ENCODE measurements around the gene TPO. TPM values are rescaled to one million over a fixed set of nuclear protein-coding genes. Genes with fewer than 3 reads are reported as not detected.

TPO gene
- total RNA-seq, 1 experiment from 2014 or later, result not detected

DNA sequence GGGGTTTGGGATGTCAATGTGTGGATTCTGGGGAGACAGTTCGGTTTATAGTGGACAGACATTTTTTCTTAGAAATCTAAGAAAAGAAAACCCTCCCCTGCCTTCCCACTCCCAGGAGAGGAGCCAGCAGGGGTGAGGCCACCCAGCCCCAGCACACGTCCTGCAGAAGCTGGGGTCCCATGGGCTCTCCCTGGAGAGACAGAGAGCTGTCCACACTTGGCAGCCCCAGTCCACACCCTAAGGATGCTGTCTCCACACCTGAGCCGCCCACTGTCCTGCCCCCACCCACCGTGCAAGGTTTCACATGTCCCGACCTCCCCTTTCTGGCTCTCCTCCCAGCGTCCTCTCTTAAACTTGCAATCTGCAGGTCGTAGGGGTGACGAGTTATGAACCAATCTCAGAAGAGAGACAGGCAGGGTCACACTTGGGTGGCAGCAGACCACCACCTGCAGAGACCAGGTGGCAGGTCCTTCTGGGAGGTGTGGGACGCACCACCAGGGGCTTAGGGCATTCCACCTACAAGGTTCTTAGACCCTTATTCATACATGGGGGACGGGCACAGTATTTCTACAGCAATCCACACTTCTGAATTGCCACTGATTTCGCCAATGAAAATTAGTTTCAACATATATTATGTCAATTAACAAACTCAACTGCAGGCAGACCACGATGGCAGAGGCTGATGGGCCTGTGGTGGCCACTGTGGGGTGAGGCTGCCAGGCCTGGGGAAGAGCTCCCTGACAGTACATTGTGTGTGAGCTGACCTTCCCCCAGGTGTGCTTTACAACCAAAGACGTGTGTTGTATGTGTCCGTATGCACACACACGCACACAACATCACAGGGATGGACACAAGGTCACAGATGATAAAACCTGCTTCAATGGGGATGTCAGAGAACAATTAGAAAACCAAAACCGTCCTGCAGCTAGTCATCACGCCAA is 158.5 kb downstream of the TPO start:
- H2BK5ac ChIP-seq (ENCODE audit: insufficient read length, low read length), result no peak overlapping the region
- H3K4ac ChIP-seq (ENCODE audit: low read depth, low read length), result no peak overlapping the region
- H2BK20ac ChIP-seq (ENCODE audit: low read depth, low read length, poor library complexity, severe bottlenecking), result no peak overlapping the region
- H3K4me1 ChIP-seq (ENCODE audit: insufficient read depth, low read length), result no peaks in the 10 kb centered on the region
- H3K4me1 Mint-ChIP-seq, result 0 out of 4 replicates have a peak, but pooled peaks cover 0 to 6% of the 10 kb centered on the region in 2 experiments
- H4K5ac ChIP-seq (ENCODE audit: insufficient read length, low read depth, low read length), result no peak overlapping the region
- H3K79me1 ChIP-seq (ENCODE audit: insufficient read depth, low read depth, low read length, poor library complexity, severe bottlenecking), result no peaks in the 10 kb centered on the region
- H3K9ac ChIP-seq (ENCODE audit: extremely low read depth, insufficient read length, low read length), result no peak overlapping the region
- no peaks in the 10 kb centered on the region for H3K79me2 ChIP-seq (ENCODE audit: insufficient read depth, low read length)
- no peak overlapping the region for H3K4me2 ChIP-seq (ENCODE audit: insufficient read depth, insufficient read length, low read length)
- WGBS (ENCODE audit: extremely low coverage, insufficient read length, low lambda C conversion rate), result no CpG with 5 or more reads among the region's 17 CpGs
- no peak overlapping the region for H3K4me3 Mint-ChIP-seq
- no peak overlapping the region for H2AK5ac ChIP-seq (ENCODE audit: insufficient read length, low read length)
- H3K36me3 Mint-ChIP-seq (ENCODE audit: insufficient read depth in 1 of 3, low read depth in 3 of 3), result peaks cover 8 to 9% (median 8%) of the 10 kb centered on the region in 3 experiments
- no peak overlapping the region for H4K8ac ChIP-seq (replicated peaks; ENCODE audit: insufficient read length, low read depth, low read length)
- no peak overlapping the region for H3K56ac ChIP-seq (ENCODE audit: insufficient read length, low read depth, low read length)
- H3K23ac ChIP-seq (ENCODE audit: insufficient read length, low read depth, low read length), result no peak overlapping the region
- H2BK15ac ChIP-seq (ENCODE audit: low read depth, low read length), result no peak overlapping the region
- H2AFZ ChIP-seq (ENCODE audit: low read length), result no peak overlapping the region
- no peak overlapping the region for H4K91ac ChIP-seq (ENCODE audit: insufficient read length, low read depth, low read length)
- peaks cover 9 to 13% of the 10 kb centered on the region in 2 experiments for H3K9me3 Mint-ChIP-seq
- H4K20me1 ChIP-seq (ENCODE audit: control insufficient read depth, insufficient read depth, insufficient read length), result no peaks in the 10 kb centered on the region
- DNase-seq, result peak; percentile 9
- H3K27ac ChIP-seq (ENCODE audit: insufficient read length, low read depth, low read length), result no peak overlapping the region
- H3T11ph ChIP-seq (ENCODE audit: low read length), result no peak overlapping the region
- H3K27me3 Mint-ChIP-seq (ENCODE audit: low read depth), result no peaks in the 10 kb centered on the region
- no peaks in the 10 kb centered on the region for H3K27me3 ChIP-seq (ENCODE audit: insufficient read depth, low read length)
- no peaks in the 10 kb centered on the region for H3K23me2 ChIP-seq (ENCODE audit: insufficient read length, low read depth, low read length, poor library complexity, severe bottlenecking)
- H2BK120ac ChIP-seq (ENCODE audit: low read depth, low read length, poor library complexity, severe bottlenecking), result no peak overlapping the region
- H3K14ac ChIP-seq (ENCODE audit: insufficient read depth, low read length), result no peak overlapping the region
- H3K27ac Mint-ChIP-seq, result peak overlapping the region in 1 of 3 experiments; percentile 40; a peak in 2 of 7 replicates
- TF ChIP-seq, protein P1, sequence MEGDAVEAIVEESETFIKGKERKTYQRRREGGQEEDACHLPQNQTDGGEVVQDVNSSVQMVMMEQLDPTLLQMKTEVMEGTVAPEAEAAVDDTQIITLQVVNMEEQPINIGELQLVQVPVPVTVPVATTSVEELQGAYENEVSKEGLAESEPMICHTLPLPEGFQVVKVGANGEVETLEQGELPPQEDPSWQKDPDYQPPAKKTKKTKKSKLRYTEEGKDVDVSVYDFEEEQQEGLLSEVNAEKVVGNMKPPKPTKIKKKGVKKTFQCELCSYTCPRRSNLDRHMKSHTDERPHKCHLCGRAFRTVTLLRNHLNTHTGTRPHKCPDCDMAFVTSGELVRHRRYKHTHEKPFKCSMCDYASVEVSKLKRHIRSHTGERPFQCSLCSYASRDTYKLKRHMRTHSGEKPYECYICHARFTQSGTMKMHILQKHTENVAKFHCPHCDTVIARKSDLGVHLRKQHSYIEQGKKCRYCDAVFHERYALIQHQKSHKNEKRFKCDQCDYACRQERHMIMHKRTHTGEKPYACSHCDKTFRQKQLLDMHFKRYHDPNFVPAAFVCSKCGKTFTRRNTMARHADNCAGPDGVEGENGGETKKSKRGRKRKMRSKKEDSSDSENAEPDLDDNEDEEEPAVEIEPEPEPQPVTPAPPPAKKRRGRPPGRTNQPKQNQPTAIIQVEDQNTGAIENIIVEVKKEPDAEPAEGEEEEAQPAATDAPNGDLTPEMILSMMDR (conservative IDR thresholded peaks at IDR 0.05), result no peak
- H3K9me3 ChIP-seq (ENCODE audit: control insufficient read depth, low read depth, low read length), result no peaks in the 10 kb centered on the region
- H2BK12ac ChIP-seq (ENCODE audit: insufficient read length, low read depth, low read length), result no peak overlapping the region
- H3K18ac ChIP-seq (ENCODE audit: insufficient read length, low read depth, low read length), result no peak overlapping the region

Data from H9 (cell line).